Panc1 (cell line): ENCODE data around the gene TMUB1. TPM values are rescaled to one million over a fixed set of nuclear protein-coding genes. Genes with fewer than 3 reads are reported as not detected.

Experiments
- ATAC-seq: fragments of 200-7000 bp; cut with Tn5 transposase; 2 replicates; pipeline ENCODE4 v1.9.1; 2020; ENCODE audit warnings: mild to moderate bottlenecking, moderate library complexity
- BruUV-seq: library from RNA; stranded (reverse); fragments of 400-500 nt; replicated peaks from 2 replicates; lab custom pipeline; 2021; lab: Mats Ljungman, UMichigan
- CTCF ChIA-PET: fragments of 300-600 bp; sonication (Branson Sonifier 250); formaldehyde crosslinking; loops from one replicate; lab custom pipeline; 2022; ENCODE audit warnings: antibody characterized with exemption; lab: Charles Lee
- POLR2A ChIA-PET: fragments of 300-600 bp; sonication (Branson Sonifier 250); formaldehyde crosslinking; loops from one replicate; lab custom pipeline; 2022; ENCODE audit warnings: antibody characterized with exemption; lab: Charles Lee
- DNase-seq: peaks from one replicate; pipeline ENCODE4 v3.0.0-alpha.2; 2010; ENCODE audit warnings: low read depth, low spot score
- H3K27ac ChIP-seq: 2 replicates; pipeline ENCODE4 v1.5.1; 2011; ENCODE audit warnings: mild to moderate bottlenecking, low read length, inconsistent platforms
- H3K27me3 ChIP-seq: fragments of 200-500 bp; sonication (Bioruptor generic); 2 replicates; pipeline ENCODE4 v1.6.0; 2014; ENCODE audit warnings: low read length, inconsistent platforms; ENCODE audit not compliant: control insufficient read depth, insufficient read depth
- H3K36me3 ChIP-seq: fragments of 200-500 bp; sonication (Bioruptor generic); 2 replicates; pipeline ENCODE4 v1.5.1; 2014; ENCODE audit warnings: inconsistent platforms, mild to moderate bottlenecking, low read length, moderate library complexity; ENCODE audit not compliant: control insufficient read depth, insufficient read depth
- H3K4me1 ChIP-seq: 2 replicates; pipeline ENCODE4 v1.5.1; 2011; ENCODE audit warnings: inconsistent platforms, mild to moderate bottlenecking, low read length, moderate library complexity; ENCODE audit not compliant: control insufficient read depth, insufficient read depth
- H3K4me3 ChIP-seq, 2 experiments: 2 replicates each; pipeline ENCODE4 v1.5.1; 2011 to 2012; ENCODE audit warnings: low read depth in 2 of 2, low read length in 2 of 2, mild to moderate bottlenecking in 2 of 2, inconsistent platforms in 1 of 2, moderate library complexity in 1 of 2
- H3K9me3 ChIP-seq: fragments of 200-500 bp; sonication (Bioruptor generic); 2 replicates; pipeline ENCODE4 v1.5.1; 2014; ENCODE audit warnings: low read depth, mild to moderate bottlenecking, inconsistent platforms, low read length, moderate library complexity; ENCODE audit not compliant: control insufficient read depth, insufficient read depth
- CTCF ChIP-seq: fragments of 450-650 bp; IDR thresholded peaks from 2 replicates; pipeline ENCODE4 v1.5.1; 2017; ENCODE audit warnings: mild to moderate bottlenecking
- POLR2AphosphoS5 ChIP-seq: IDR thresholded peaks from 2 replicates; pipeline ENCODE4 v1.6.1; 2012; ENCODE audit warnings: mild to moderate bottlenecking, low read depth, low read length, moderate library complexity
- REST ChIP-seq, 2 experiments: IDR thresholded peaks; 2 replicates each; pipeline ENCODE4 v1.6.1; 2011 to 2012; ENCODE audit warnings: low read depth in 2 of 2, control low read depth in 1 of 2, low read length in 1 of 2, mild to moderate bottlenecking in 1 of 2, moderate library complexity in 1 of 2; ENCODE audit not compliant: insufficient read depth in 1 of 2
- SIN3A ChIP-seq: IDR thresholded peaks from 2 replicates; pipeline ENCODE4 v1.6.1; 2012; ENCODE audit warnings: low read depth, mild to moderate bottlenecking, low read length, moderate library complexity, borderline replicate concordance; ENCODE audit not compliant: insufficient read depth
- TCF7L2 ChIP-seq: IDR thresholded peaks from 2 replicates; pipeline ENCODE4 v1.6.1; 2011; ENCODE audit warnings: mild to moderate bottlenecking, low read depth, low read length, inconsistent platforms
- in situ Hi-C: cut with HindIII; loops from 2 replicates; pipeline ENCODE4 v1.10.0; 2016; ENCODE audit warnings: low sequenced_read_pairs, low pct_unique_long_range_greater_than_20kb
- intact Hi-C: fragments of 100-400 bp; cut with micrococcal nuclease; formaldehyde crosslinking; loops from one replicate; pipeline ENCODE4 v1.10.0; 2022; ENCODE audit not compliant: unreplicated experiment
- total RNA-seq: library from RNA; stranded (reverse); gene quantifications from one replicate; pipeline ENCODE4 v1.2.1, GENCODE V29; 2021; ENCODE audit not compliant: unreplicated experiment

The TMUB1 gene
- total RNA-seq, 1 experiment from 2014 or later: 112 TPM

DNA sequence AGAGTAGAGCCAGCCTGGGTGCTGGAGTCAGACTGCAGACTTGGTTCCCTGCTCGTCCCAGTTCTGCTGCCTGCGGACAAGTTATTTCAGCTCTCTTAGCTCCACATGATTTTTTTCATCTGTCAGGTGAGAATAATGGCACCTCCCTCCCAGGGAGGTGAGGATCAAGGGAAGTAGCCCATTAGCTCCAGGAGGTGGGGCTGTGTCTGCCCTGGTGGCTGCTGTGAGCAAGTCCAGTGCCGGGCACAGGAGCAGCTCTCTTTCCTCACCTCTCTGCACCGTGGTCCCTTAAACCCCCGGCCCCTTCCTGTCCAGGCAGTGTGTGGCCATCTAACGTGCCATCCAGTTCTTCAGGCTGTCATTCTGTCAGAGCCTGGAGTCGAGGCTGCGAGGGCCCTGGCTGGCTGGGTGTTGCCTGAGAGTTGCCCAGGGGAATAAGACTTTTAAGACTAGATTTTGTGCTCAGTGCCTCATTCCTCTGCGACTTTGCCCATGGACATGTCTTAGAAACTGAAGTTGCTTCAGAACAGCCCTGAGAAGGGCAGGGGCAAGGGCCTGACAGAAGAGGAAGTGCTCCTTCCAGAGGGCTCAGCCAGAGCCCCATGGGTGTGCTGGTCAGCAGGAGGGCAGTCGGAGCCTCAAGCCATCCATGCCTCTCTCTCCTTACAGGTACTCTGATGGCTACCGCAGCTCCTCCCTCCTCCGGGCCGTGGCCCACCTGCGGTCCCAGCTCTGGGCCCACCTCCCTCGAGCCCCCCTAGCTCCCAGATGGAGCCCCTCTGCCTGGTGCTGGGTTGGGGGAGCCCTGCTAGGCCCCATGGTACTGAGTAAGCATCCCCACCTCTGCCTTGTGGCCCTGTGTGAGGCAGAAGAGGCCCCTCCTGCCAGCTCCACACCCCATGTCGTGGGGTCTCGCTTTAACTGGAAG lies 50.1 kb downstream of the TMUB1 start:
- Histone ChIP-seq H3K4me3 (no peak overlapping the region), H3K27ac (no peak overlapping the region), H3K27me3 (no peaks in the 10 kb centered on the region), H3K36me3 (no peaks in the 10 kb centered on the region), H3K9me3 (no peaks in the 10 kb centered on the region), H3K4me1 (no peaks in the 10 kb centered on the region)
- ChIA-PET CTCF (interaction anchor here (0.7 kb wide), 1 partner anchor 70 kb away, joined by 3 read pairs; no protein-coding TSS in a partner anchor), POLR2A (interaction anchor here (0.6 kb wide), 1 partner anchor 62 kb away, joined by 15 read pairs; no protein-coding TSS in a partner anchor)
- TF ChIP-seq POLR2AphosphoS5 (no peak), SIN3A (no peak), TCF7L2 (no peak), REST (IDR thresholded peaks at IDR 0.05; ENCODE audit: insufficient read depth in 1 of 2, low read depth in 2 of 2, low read length in 1 of 2) (no peak), CTCF (no peak)
- ATAC-seq (no peak), DNase-seq (no peak)
- in situ Hi-C loops: no loop called here
- BruUV-seq: no TSS peak
- intact Hi-C loops: no loop called here

Other genes with a start within 250 kb of the TMUB1 start
- gene AOC1, start 231.0 kb downstream of the TMUB1 start, total RNA-seq: 0.15 TPM
- gene KCNH2, start 105.2 kb downstream of the TMUB1 start, total RNA-seq: 1.8 TPM
- gene NOS3, start 92.5 kb downstream of the TMUB1 start, total RNA-seq: 3.1 TPM
- gene ATG9B, start 59.0 kb downstream of the TMUB1 start, total RNA-seq: 0.98 TPM
- 49.8 TPM for gene ABCB8, start 55.0 kb downstream of the TMUB1 start, total RNA-seq
- 1.3 TPM for gene ASIC3, start 35.0 kb downstream of the TMUB1 start, total RNA-seq
- gene CDK5, start 25.6 kb downstream of the TMUB1 start, total RNA-seq: 25.6 TPM
- gene SLC4A2, start 23.9 kb downstream of the TMUB1 start, total RNA-seq: 580 TPM
- gene FASTK, start 2.7 kb downstream of the TMUB1 start, total RNA-seq: 95.0 TPM
- gene AGAP3, start 3.0 kb upstream of the TMUB1 start, total RNA-seq: 103 TPM
- gene GBX1, start 84.2 kb upstream of the TMUB1 start, total RNA-seq: not detected
- not detected for gene ASB10, start 103.8 kb upstream of the TMUB1 start, total RNA-seq
- not detected for gene H2BK1, start 127.0 kb upstream of the TMUB1 start, total RNA-seq
- 64.4 TPM for gene ABCF2, start 143.7 kb upstream of the TMUB1 start, total RNA-seq
- 44.9 TPM for gene CHPF2, start 149.0 kb upstream of the TMUB1 start, total RNA-seq
- 27.8 TPM for gene SMARCD3, start 165.2 kb upstream of the TMUB1 start, total RNA-seq